GM21737 (cell line): Measurements from ENCODE around the gene HSD11B2.

Experiments
- ATAC-seq: cut with Tn5 transposase; IDR thresholded peaks from one replicate; pipeline ENCODE4 v1.9.1; 2021; ENCODE audit warnings: mild to moderate bottlenecking, moderate library complexity; ENCODE audit not compliant: unreplicated experiment

Gene HSD11B2

GRCh38 chr16:67448580-67448979 lies 17.7 kb downstream of the HSD11B2 start:
- ATAC-seq = no peak

GRCh38 chr16:67449336-67449735 lies 18.4 kb downstream of the HSD11B2 start:
- no peak for ATAC-seq

- no peak for ATAC-seq
Observed at GRCh38 chr16:67449739-67450138, 18.8 kb downstream of the HSD11B2 start.

GRCh38 chr16:67451061-67451703 lies 20.3 kb downstream of the HSD11B2 start:
- no peak for ATAC-seq

GRCh38 chr16:67451704-67452435 lies 20.9 kb downstream of the HSD11B2 start:
- no peak for ATAC-seq

- no peak for ATAC-seq
Observed at GRCh38 chr16:67454104-67454503, 23.2 kb downstream of the HSD11B2 start.

GRCh38 chr16:67454852-67455251 lies 23.9 kb downstream of the HSD11B2 start:
- ATAC-seq = no peak

GRCh38 chr16:67456391-67457081 lies 25.6 kb downstream of the HSD11B2 start:
- no peak for ATAC-seq

GRCh38 chr16:67457611-67458010 lies 26.7 kb downstream of the HSD11B2 start:
- ATAC-seq = no peak

GRCh38 chr16:67458121-67458641 lies 27.3 kb downstream of the HSD11B2 start:
- no peak for ATAC-seq

GRCh38 chr16:67459066-67459860 lies 28.3 kb downstream of the HSD11B2 start:
- no peak for ATAC-seq

- no peak for ATAC-seq
Observed at GRCh38 chr16:67459861-67460150, 28.9 kb downstream of the HSD11B2 start.

- no peak for ATAC-seq
Observed at GRCh38 chr16:67460168-67460567, 29.2 kb downstream of the HSD11B2 start.

GRCh38 chr16:67460961-67461360 lies 30.0 kb downstream of the HSD11B2 start:
- ATAC-seq = no peak

GRCh38 chr16:67461600-67462278 lies 30.8 kb downstream of the HSD11B2 start:
- ATAC-seq = no peak

- ATAC-seq = no peak
Observed at GRCh38 chr16:67462279-67462655, 31.3 kb downstream of the HSD11B2 start.

GRCh38 chr16:67463059-67463458 lies 32.1 kb downstream of the HSD11B2 start:
- no peak for ATAC-seq

- no peak for ATAC-seq
Observed at GRCh38 chr16:67463691-67464090, 32.8 kb downstream of the HSD11B2 start.

- ATAC-seq = no peak
Observed at GRCh38 chr16:67464565-67464964, 33.6 kb downstream of the HSD11B2 start.

- no peak for ATAC-seq
Observed at GRCh38 chr16:67466581-67466980, 35.7 kb downstream of the HSD11B2 start.

GRCh38 chr16:67468731-67469130 lies 37.8 kb downstream of the HSD11B2 start:
- no peak for ATAC-seq
